Endothelial cell of umbilical vein (primary cell): ENCODE data around the gene POLA1.

Source experiments
- CTCF ChIP-seq, 2 donors: IDR thresholded peaks; 1 replicate in 1 of 2; 2 replicates in 1 of 2; pipeline ENCODE4 v1.5.1; 2011; ENCODE audit warnings: low read length in 2 of 2, mild to moderate bottlenecking in 2 of 2, moderate library complexity in 2 of 2, control low read depth in 1 of 2, inconsistent platforms in 1 of 2, low read depth in 1 of 2; ENCODE audit not compliant: insufficient read depth in 1 of 2; ENCODE audit errors: extremely low read depth in 1 of 2
- JUN ChIP-seq: IDR thresholded peaks from 2 replicates; pipeline ENCODE4 v1.6.1; 2011; ENCODE audit warnings: borderline replicate concordance, low read depth; ENCODE audit not compliant: insufficient read length, insufficient read depth
- POLR2A ChIP-seq: IDR thresholded peaks from 2 replicates; pipeline ENCODE4 v1.6.1; 2012; ENCODE audit warnings: low read depth, mild to moderate bottlenecking, control low read depth, low read length
- POLR2AphosphoS5 ChIP-seq: IDR thresholded peaks from 2 replicates; pipeline ENCODE4 v1.6.1; 2012; ENCODE audit warnings: low read depth, mild to moderate bottlenecking, control low read depth, low read length, moderate library complexity; ENCODE audit not compliant: insufficient read depth

GRCh38 chrX:24955372-24955930, 261.7 kb downstream of the POLA1 start:
- TF ChIP-seq CTCF (IDR thresholded peaks at IDR 0.05; ENCODE audit: extremely low read depth in 1 of 2, insufficient read depth in 1 of 2, low read depth in 1 of 2, low read length in 2 of 2), result no peak
- TF ChIP-seq JUN, result no peak
- no peak for TF ChIP-seq POLR2A
- TF ChIP-seq POLR2AphosphoS5, result no peak
